B cell (primary cell): ENCODE measurements around the gene ATXN2. TPM values are rescaled to one million over a fixed set of nuclear protein-coding genes. Genes with fewer than 3 reads are reported as not detected.
A peak's percentile ranks its signal among the peaks of the same experiment; 100 is the strongest.

Experiments
- ATAC-seq: fragments of 200-7000 bp; cut with Tn5 transposase; one replicate; pipeline ENCODE4 v1.10.0; 2021; ENCODE audit warnings: low read depth, mild to moderate bottlenecking, moderate number of reproducible peaks, moderate library complexity
- CTCF ChIA-PET: fragments of 350-600 bp; sonication (Branson Sonifier 250); formaldehyde crosslinking; loops from one replicate; lab custom pipeline; 2021; ENCODE audit warnings: antibody characterized with exemption, inconsistent platforms; lab: Charles Lee
- POLR2A ChIA-PET: fragments of 350-600 bp; sonication (Branson Sonifier 250); formaldehyde crosslinking; loops from one replicate; lab custom pipeline; 2021; ENCODE audit warnings: antibody characterized with exemption; lab: Charles Lee
- DNase-seq: peaks from one replicate; pipeline ENCODE4 v3.0.0; 2013
- H2AFZ ChIP-seq: 2 replicates; pipeline ENCODE4 v1.6.1; 2012; ENCODE audit warnings: mild to moderate bottlenecking, low read depth, low read length; ENCODE audit not compliant: insufficient read depth, poor library complexity, severe bottlenecking
- H3K27ac ChIP-seq, 2 donors: 1 replicate in 1 of 2; 2 replicates in 1 of 2; pipeline ENCODE4 v1.5.1; 2012 to 2013; ENCODE audit warnings: low read length in 2 of 2, mild to moderate bottlenecking in 2 of 2, moderate library complexity in 1 of 2
- H3K27me3 ChIP-seq, 4 experiments: fragments of 200-600 bp in 1 of 4; sonication (generic) in 1 of 4; replicated peaks in 1 of 4; 1 replicate in 2 of 4; 2 replicates in 2 of 4; pipeline versions ENCODE4 v1.6.1 to v1.7.0; 2013 to 2016; ENCODE audit warnings: low read length in 3 of 4, mild to moderate bottlenecking in 2 of 4, mixed read lengths in 1 of 4, moderate library complexity in 1 of 4; ENCODE audit not compliant: insufficient read depth in 4 of 4, control insufficient read depth in 3 of 4; ENCODE audit errors: control extremely low read depth in 1 of 4
- H3K36me3 ChIP-seq, 2 experiments: replicated peaks in 1 of 2; 1 replicate in 1 of 2; 2 replicates in 1 of 2; pipeline versions ENCODE4 v1.6.1 to v1.7.1; 2013; ENCODE audit warnings: low read length in 1 of 2; ENCODE audit not compliant: insufficient read depth in 2 of 2, control insufficient read depth in 1 of 2; ENCODE audit errors: control extremely low read depth in 1 of 2, extremely low read depth in 1 of 2
- H3K4me1 ChIP-seq, 2 donors: fragments of 200-600 bp in 1 of 2; sonication (generic) in 1 of 2; 1 replicate in 1 of 2; 2 replicates in 1 of 2; pipeline versions ENCODE4 v1.5.1 to v1.6.1; 2013 to 2017; ENCODE audit warnings: low read length in 2 of 2; ENCODE audit not compliant: control insufficient read depth in 2 of 2, insufficient read depth in 2 of 2
- H3K4me2 ChIP-seq: replicated peaks from 2 replicates; pipeline ENCODE3; 2012; ENCODE audit warnings: mild to moderate bottlenecking, low read depth, low read length; ENCODE audit not compliant: poor library complexity, severe bottlenecking
- H3K4me3 ChIP-seq, 5 experiments: fragments of 200-600 bp in 1 of 5; sonication (generic) in 1 of 5; 1 replicate in 3 of 5; 2 replicates in 2 of 5; pipeline versions ENCODE4 v1.5.1 to v1.7.0; 2011 to 2016; ENCODE audit warnings: low read length in 4 of 5, mild to moderate bottlenecking in 4 of 5, low read depth in 2 of 5, control low read depth in 1 of 5, moderate library complexity in 1 of 5; ENCODE audit not compliant: insufficient read depth in 1 of 5; ENCODE audit errors: control extremely low read depth in 1 of 5, extremely low read depth in 1 of 5
- H3K79me2 ChIP-seq: fragments of 200-600 bp; sonication (generic); one replicate; pipeline ENCODE4 v1.6.0; 2016; ENCODE audit warnings: low read length; ENCODE audit not compliant: control insufficient read depth, insufficient read depth
- H3K9ac ChIP-seq: fragments of 200-600 bp; sonication (generic); 2 replicates; pipeline ENCODE4 v1.6.1; 2017; ENCODE audit warnings: mild to moderate bottlenecking, low read length, moderate library complexity
- H3K9me3 ChIP-seq, 3 donors: one replicate each; pipeline versions ENCODE4 v1.6.1 to v1.7.1; 2013; ENCODE audit warnings: low read length in 2 of 3; ENCODE audit not compliant: control insufficient read depth in 2 of 3, insufficient read depth in 1 of 3; ENCODE audit errors: control extremely low read depth in 1 of 3
- H4K20me1 ChIP-seq: 2 replicates; pipeline ENCODE4 v1.6.0; 2012; ENCODE audit warnings: mild to moderate bottlenecking, low read length; ENCODE audit not compliant: insufficient read depth, control insufficient read depth, poor library complexity, severe bottlenecking
- H3K27ac Mint-ChIP-seq: one replicate; pipeline ENCODE4 v1.8.0; 2021; ENCODE audit warnings: mixed read lengths
- H3K27me3 Mint-ChIP-seq: one replicate; pipeline ENCODE4 v1.8.0; 2021; ENCODE audit warnings: mixed read lengths
- H3K4me1 Mint-ChIP-seq: one replicate; pipeline ENCODE4 v1.8.0; 2021; ENCODE audit warnings: mixed read lengths
- H3K4me3 Mint-ChIP-seq: one replicate; pipeline ENCODE4 v1.8.0; 2021; ENCODE audit warnings: mixed read lengths
- H3K9me3 Mint-ChIP-seq: one replicate; pipeline ENCODE4 v1.8.0; 2022; ENCODE audit warnings: mixed read lengths; ENCODE audit not compliant: insufficient read depth
- EZH2 ChIP-seq: IDR thresholded peaks from 2 replicates; pipeline ENCODE4 v1.6.1; 2012; ENCODE audit warnings: borderline replicate concordance, low read depth, mild to moderate bottlenecking, moderate library complexity, low read length; ENCODE audit not compliant: insufficient read depth, poor library complexity, severe bottlenecking
- WGBS: methylation state at CpG from one replicate; pipeline ENCODE4 v1.1.5; 2013; ENCODE audit warnings: missing lambda C conversion rate; ENCODE audit not compliant: insufficient coverage; 5-methylcytosine and 5-hydroxymethylcytosine counted together
- intact Hi-C: fragments of 100-400 bp; cut with micrococcal nuclease; formaldehyde crosslinking; loops from one replicate; pipeline ENCODE4 v1.10.0; 2022
- polyA plus RNA-seq: library from polyadenylated mRNA; depleted of rRNA; stranded (reverse); fragments of >200 nt; gene quantifications from 2 replicates; pipeline ENCODE4 v1.2.3, GENCODE V29; 2012
- total RNA-seq, 2 donors: library from RNA; stranded (reverse); fragments of 120-200 nt in 1 of 2; gene quantifications; 1 replicate in 1 of 2; 2 replicates in 1 of 2; pipeline versions ENCODE4 v1.2.3 to v1.2.4, GENCODE V29; 2013 to 2022
- TF ChIP-seq, protein P1 (sequence below): fragments of 200-600 bp; IDR thresholded peaks from one replicate; pipeline ENCODE4 v1.8.0; 2022; ENCODE audit warnings: antibody characterized with exemption, mild to moderate bottlenecking

The ATXN2 gene
- total and polyA plus RNA-seq, 2 donors (not counting 1 experiment from before 2014, with no cell fraction given): 28.2 to 83.8 TPM

DNA sequence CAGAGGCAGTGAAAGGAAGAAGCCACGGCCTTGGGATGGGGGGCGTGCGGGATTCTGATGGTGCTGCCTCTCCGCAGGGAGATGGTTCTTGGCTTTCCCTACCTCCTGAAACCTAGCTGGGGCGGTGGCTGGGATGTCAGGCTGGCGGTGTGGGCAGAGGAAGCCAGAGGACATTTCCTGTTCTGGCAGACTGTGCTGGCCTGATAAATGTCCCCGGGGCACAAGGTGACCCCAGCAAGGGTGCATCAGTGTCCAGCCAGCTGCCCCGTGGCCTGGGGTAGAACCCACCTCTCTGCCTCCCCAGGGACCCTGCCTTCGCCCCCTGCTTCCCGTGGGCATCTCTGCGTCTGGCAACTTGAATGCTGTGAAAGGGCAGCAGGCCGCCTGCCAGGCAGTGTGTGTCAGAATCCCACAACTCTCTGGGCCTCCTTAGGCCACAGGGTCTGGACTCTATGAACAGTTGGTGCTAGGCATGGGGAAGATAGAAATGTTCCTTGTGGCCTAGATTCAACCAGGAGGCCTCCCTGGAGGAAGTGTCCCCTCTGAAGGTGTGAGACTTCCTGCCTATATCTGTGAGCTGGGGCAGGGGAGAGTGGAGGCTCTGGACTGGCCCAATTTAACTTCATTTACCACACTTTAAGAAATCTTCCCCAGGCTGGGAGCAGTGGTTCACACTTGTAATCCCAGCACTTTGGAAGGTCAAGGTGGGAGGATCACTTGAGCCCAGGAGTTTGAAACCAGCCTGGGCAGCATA is 188.5 kb downstream of the ATXN2 start:
- no peak for DNase-seq
- CTCF ChIA-PET: interaction anchor here (22.7 kb wide), 1 partner anchor 33 kb away, joined by 1472 read pairs; no protein-coding TSS in a partner anchor
- no peak overlapping the region for H3K4me3 ChIP-seq
- H3K9ac ChIP-seq: peak overlapping the region; percentile 27
- peaks cover 97% of the 10 kb centered on the region for H3K79me2 ChIP-seq
- H3K9me3 ChIP-seq: no peaks in the 10 kb centered on the region
- H3K4me1 Mint-ChIP-seq: peaks cover 80% of the 10 kb centered on the region
- no peaks in the 10 kb centered on the region for H3K27me3 ChIP-seq
- H3K4me3 Mint-ChIP-seq: peak overlapping the region; percentile 89
- peaks cover 87% of the 10 kb centered on the region for H4K20me1 ChIP-seq
- no peaks in the 10 kb centered on the region for H3K27me3 Mint-ChIP-seq
- H3K9me3 Mint-ChIP-seq: no peaks in the 10 kb centered on the region
- H3K27ac Mint-ChIP-seq: peak overlapping the region; percentile 77
- WGBS: 60% methylated on average over 11 of the region's 12 CpGs
- H2AFZ ChIP-seq: no peak overlapping the region
- peak overlapping the region; percentile 95 for H3K4me2 ChIP-seq
- intact Hi-C loops: no loop called here
- TF ChIP-seq, protein P1, sequence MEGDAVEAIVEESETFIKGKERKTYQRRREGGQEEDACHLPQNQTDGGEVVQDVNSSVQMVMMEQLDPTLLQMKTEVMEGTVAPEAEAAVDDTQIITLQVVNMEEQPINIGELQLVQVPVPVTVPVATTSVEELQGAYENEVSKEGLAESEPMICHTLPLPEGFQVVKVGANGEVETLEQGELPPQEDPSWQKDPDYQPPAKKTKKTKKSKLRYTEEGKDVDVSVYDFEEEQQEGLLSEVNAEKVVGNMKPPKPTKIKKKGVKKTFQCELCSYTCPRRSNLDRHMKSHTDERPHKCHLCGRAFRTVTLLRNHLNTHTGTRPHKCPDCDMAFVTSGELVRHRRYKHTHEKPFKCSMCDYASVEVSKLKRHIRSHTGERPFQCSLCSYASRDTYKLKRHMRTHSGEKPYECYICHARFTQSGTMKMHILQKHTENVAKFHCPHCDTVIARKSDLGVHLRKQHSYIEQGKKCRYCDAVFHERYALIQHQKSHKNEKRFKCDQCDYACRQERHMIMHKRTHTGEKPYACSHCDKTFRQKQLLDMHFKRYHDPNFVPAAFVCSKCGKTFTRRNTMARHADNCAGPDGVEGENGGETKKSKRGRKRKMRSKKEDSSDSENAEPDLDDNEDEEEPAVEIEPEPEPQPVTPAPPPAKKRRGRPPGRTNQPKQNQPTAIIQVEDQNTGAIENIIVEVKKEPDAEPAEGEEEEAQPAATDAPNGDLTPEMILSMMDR: no peak
- no peak for TF ChIP-seq EZH2
- H3K27ac ChIP-seq: peak overlapping the region; percentile 67 to 97
- ATAC-seq: no peak
- peaks cover 1 to 8% of the 10 kb centered on the region in 2 experiments for H3K36me3 ChIP-seq
- peaks cover 68 to 77% of the 10 kb centered on the region in 2 donors for H3K4me1 ChIP-seq
- POLR2A ChIA-PET: interaction anchor here (0.6 to 6.9 kb wide), 2 partner anchors 25 to 603 kb away, joined by 4 to 36 read pairs; partner anchors contain the start of genes ERP29 and TMEM116
